AG08395 (cell line): ENCODE results near the gene EPHB4.
"Not testable (repeated sequence)": the region's sequence is repeated elsewhere in the genome, so short reads cannot be mapped to it uniquely, and the experiment has no call there.

Experiments used
- DNase-seq: peaks from one replicate; pipeline ENCODE4 v3.0.0; 2012; ENCODE audit warnings: mixed read lengths, low spot score

EPHB4 gene

GRCh38 chr7:100789055-100789454 is 38.3 kb downstream of the EPHB4 start:
- no peak for DNase-seq

GRCh38 chr7:100786323-100786722 is 41.0 kb downstream of the EPHB4 start:
- no peak for DNase-seq

DNA sequence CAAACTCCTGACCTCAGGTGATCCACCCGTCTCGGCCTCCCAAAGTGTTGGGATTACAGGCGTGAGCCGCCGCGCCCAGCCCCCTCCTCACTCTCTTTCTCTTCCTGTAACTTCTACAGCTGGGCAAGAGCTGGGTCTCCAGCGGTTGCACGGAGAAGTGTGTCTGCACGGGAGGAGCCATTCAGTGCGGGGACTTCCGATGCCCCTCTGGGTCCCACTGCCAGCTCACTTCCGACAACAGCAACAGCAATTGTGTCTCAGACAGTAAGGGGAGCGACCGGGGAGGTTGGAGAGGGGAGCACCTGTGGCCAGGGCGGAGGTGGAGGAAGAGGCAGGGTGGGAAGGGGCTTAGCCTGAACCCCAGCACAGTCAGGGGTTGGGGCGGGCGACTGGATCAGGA is 41.4 kb downstream of the EPHB4 start:
- no peak for DNase-seq

DNA sequence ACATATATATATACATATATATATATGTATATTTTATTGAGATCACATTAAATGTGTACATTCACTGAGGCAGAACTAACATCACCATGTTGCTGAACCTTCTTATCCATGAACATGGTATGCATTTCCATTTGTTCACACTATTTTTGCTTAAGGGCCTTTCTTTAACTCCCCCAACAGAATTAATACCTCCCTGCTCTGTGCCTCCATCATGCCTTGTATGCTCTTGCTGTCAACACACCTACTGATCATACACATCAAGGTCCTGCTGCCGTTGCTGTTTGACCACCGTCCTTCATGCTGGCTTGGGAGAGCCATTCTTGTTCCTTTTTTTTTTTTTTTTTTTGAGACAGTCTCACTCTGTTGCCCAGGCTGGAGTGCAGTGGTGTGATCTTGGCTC is 43.5 kb downstream of the EPHB4 start:
- DNase-seq, result no peak

DNA sequence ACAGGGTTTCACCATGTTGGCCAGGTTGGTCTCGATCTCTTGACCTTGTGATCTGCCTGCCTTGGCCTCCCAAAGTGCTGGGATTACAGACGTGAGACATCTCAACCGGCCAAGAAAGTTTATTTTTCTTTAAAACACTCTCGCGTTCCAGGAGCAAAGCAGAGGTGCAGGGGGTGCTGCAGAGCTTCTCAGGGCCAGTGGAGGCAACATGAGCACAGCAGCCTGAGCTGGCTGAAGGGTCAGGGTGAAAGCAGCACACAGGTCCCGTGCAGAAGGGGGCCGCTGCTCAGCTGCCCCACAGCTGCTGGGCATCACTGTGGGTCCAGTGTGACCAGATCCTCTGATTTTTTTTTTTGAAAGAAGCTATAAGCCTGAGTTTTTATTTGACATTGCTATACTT is 46.1 kb downstream of the EPHB4 start:
- DNase-seq, result no peak

DNA sequence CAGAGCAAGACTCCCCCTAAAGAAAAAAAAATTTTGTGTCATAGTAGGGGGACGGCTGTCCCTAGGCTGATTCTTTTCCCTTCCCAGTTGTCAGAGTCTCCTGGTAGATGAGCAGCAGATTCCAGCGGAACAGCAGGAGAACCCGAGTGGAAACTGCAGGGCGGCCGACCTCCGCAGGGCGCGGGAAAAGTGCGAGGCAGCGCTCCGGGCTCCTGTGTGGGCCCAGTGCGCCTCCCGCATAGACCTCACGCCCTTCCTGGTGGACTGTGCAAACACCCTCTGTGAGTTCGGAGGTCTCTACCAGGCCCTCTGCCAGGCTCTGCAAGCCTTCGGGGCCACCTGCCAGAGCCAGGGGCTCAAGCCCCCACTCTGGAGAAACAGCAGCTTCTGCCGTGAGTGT is 48.0 kb downstream of the EPHB4 start:
- DNase-seq, result no peak

- DNase-seq, result no peak
Observed at GRCh38 chr7:100778061-100778621, 49.2 kb downstream of the EPHB4 start.

- no peak for DNase-seq
Observed at GRCh38 chr7:100773491-100773890, 53.8 kb downstream of the EPHB4 start.

- no peak for DNase-seq
Observed at GRCh38 chr7:100768784-100769183, 58.5 kb downstream of the EPHB4 start.

DNA sequence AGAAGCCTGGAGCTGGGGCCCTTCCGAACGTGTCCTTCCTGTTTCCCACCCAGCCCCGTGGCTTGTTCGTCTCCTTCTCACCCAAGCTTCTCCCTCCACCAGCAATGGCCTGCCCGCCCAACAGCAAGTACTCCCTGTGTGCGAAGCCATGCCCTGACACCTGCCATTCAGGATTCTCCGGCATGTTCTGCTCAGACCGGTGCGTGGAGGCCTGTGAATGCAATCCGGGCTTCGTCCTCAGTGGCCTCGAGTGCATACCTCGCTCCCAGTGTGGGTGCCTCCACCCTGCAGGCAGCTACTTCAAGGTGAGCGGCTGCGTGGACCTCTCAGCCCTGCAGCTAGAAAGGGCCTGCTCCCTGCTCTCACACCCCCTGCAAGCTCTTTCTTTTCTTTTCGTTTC is 62.1 kb downstream of the EPHB4 start:
- DNase-seq, result no peak

GRCh38 chr7:100764841-100765240 is 62.5 kb downstream of the EPHB4 start:
- DNase-seq, result no peak

DNA sequence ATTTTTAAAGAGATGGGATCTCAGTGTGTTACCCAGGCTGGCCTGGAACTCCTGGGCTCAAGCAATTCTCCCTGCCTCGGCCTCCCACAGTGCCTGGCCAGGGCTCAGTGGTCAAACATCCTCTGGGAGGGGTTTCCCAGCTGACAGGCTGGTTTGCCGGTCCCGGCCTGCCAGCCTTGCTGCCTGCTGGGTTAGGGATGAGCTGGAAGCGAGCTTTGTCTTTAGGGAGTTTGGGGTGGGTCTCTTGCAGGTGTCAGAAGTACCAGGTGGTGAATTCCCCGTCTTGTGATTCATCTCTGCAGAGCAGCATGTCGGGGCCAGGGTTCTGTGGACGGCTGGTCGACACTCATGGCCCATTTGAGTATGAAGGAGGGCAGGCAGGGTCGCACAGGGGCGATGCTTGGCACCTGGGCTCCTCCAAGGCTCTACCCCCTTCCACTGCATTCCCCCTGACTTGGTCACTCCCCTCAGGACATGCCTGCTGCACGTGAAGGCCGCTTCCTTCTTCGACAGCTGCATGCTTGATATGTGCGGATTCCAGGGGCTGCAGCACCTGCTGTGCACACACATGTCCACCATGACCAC is 63.7 kb downstream of the EPHB4 start:
- DNase-seq, result no peak

DNA sequence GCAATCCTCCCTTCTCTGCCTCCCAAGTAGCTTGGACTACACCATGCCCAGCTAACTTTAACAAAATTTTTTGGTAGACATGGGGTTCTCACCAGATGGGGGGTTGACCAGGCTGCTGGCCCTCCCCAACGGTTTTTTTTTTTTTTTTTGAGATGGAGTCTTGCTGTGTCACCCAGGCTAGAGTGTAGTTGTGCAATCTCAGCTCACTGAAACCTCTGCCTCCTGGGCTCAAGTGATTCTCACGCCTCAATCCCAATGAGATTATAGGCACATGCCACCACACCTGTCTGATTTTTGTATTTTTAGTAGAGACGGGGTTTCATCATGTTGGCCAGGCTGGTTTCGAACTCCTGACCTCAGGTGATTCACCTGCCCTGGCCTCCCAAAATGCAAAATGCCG is 64.5 kb downstream of the EPHB4 start:
- not testable (repeated sequence) for DNase-seq

- DNase-seq, result no peak
Observed at GRCh38 chr7:100759357-100760171, 67.8 kb downstream of the EPHB4 start.

GRCh38 chr7:100753750-100754149 is 73.6 kb downstream of the EPHB4 start:
- no peak for DNase-seq

DNA sequence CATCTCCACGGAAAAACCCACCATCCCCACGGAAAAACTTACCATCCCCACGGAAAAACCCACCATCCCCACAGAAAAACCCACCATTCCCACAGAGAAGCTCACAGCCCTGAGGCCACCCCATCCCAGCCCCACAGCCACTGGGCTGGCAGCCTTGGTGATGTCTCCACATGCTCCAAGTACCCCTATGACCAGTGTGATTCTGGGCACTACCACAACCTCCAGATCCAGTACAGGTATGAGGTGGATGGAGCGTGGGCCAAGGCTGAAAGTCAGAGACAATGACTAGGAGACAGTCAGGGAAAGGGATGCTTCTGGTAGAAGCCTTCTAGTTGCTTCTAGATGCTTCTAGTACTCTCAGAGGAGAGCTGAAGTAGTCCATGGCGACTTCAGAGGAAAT is 74.3 kb downstream of the EPHB4 start:
- DNase-seq, result no peak
